ENCODE data around the gene GBP4. TPM values are rescaled to one million over a fixed set of nuclear protein-coding genes. Genes with fewer than 3 reads are reported as not detected.

Gene GBP4
- total and polyA plus RNA-seq, 2 experiments from 2014 or later = 0.03 TPM; not detected in 1

DNA sequence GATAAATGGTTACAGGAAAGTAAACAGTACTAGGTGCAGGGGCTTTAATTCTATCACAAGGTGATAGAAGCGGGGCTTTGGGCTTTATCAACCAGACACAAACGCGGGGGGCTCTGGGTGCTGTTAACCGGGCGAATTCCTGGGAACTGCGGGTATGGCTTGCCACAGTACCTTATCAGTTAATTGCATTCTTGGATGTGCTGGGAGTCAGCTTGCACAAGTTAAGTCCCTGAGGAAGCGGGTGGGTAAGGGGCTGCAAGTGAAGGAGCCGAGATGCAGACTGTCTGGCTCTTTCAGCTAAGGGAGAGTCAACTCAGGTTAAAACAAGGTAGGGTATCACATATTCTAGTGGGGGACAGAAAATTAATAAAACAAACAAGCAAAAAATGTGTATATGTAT is 661 bp downstream of the GBP4 start:
- TF ChIP-seq JUNB (IDR thresholded peaks at IDR 0.05; ENCODE audit: unreplicated experiment) (no peak), EZH2phosphoT487 (IDR thresholded peaks at IDR 0.05; ENCODE audit: unreplicated experiment) (no peak), CREB1 (CRISPR knock-in tag; IDR thresholded peaks at IDR 0.05; ENCODE audit: low read depth) (no peak), POLR2AphosphoS5 (IDR thresholded peaks at IDR 0.05; ENCODE audit: low read depth) (no peak), NANOG (IDR thresholded peaks at IDR 0.05; ENCODE audit: borderline replicate concordance) (no peak), ZNF331 (CRISPR knock-in tag; IDR thresholded peaks at IDR 0.05; ENCODE audit: low read depth) (no peak), ZNF114 (CRISPR knock-in tag; IDR thresholded peaks at IDR 0.05) (no peak)
- TF ChIP-seq, protein P1, sequence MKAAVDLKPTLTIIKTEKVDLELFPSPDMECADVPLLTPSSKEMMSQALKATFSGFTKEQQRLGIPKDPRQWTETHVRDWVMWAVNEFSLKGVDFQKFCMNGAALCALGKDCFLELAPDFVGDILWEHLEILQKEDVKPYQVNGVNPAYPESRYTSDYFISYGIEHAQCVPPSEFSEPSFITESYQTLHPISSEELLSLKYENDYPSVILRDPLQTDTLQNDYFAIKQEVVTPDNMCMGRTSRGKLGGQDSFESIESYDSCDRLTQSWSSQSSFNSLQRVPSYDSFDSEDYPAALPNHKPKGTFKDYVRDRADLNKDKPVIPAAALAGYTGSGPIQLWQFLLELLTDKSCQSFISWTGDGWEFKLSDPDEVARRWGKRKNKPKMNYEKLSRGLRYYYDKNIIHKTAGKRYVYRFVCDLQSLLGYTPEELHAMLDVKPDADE (IDR thresholded peaks at IDR 0.05) = no peak
- TF ChIP-seq, protein P2, sequence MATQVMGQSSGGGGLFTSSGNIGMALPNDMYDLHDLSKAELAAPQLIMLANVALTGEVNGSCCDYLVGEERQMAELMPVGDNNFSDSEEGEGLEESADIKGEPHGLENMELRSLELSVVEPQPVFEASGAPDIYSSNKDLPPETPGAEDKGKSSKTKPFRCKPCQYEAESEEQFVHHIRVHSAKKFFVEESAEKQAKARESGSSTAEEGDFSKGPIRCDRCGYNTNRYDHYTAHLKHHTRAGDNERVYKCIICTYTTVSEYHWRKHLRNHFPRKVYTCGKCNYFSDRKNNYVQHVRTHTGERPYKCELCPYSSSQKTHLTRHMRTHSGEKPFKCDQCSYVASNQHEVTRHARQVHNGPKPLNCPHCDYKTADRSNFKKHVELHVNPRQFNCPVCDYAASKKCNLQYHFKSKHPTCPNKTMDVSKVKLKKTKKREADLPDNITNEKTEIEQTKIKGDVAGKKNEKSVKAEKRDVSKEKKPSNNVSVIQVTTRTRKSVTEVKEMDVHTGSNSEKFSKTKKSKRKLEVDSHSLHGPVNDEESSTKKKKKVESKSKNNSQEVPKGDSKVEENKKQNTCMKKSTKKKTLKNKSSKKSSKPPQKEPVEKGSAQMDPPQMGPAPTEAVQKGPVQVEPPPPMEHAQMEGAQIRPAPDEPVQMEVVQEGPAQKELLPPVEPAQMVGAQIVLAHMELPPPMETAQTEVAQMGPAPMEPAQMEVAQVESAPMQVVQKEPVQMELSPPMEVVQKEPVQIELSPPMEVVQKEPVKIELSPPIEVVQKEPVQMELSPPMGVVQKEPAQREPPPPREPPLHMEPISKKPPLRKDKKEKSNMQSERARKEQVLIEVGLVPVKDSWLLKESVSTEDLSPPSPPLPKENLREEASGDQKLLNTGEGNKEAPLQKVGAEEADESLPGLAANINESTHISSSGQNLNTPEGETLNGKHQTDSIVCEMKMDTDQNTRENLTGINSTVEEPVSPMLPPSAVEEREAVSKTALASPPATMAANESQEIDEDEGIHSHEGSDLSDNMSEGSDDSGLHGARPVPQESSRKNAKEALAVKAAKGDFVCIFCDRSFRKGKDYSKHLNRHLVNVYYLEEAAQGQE (IDR thresholded peaks at IDR 0.05; ENCODE audit: unreplicated experiment) = no peak
- TF ChIP-seq, protein P3, sequence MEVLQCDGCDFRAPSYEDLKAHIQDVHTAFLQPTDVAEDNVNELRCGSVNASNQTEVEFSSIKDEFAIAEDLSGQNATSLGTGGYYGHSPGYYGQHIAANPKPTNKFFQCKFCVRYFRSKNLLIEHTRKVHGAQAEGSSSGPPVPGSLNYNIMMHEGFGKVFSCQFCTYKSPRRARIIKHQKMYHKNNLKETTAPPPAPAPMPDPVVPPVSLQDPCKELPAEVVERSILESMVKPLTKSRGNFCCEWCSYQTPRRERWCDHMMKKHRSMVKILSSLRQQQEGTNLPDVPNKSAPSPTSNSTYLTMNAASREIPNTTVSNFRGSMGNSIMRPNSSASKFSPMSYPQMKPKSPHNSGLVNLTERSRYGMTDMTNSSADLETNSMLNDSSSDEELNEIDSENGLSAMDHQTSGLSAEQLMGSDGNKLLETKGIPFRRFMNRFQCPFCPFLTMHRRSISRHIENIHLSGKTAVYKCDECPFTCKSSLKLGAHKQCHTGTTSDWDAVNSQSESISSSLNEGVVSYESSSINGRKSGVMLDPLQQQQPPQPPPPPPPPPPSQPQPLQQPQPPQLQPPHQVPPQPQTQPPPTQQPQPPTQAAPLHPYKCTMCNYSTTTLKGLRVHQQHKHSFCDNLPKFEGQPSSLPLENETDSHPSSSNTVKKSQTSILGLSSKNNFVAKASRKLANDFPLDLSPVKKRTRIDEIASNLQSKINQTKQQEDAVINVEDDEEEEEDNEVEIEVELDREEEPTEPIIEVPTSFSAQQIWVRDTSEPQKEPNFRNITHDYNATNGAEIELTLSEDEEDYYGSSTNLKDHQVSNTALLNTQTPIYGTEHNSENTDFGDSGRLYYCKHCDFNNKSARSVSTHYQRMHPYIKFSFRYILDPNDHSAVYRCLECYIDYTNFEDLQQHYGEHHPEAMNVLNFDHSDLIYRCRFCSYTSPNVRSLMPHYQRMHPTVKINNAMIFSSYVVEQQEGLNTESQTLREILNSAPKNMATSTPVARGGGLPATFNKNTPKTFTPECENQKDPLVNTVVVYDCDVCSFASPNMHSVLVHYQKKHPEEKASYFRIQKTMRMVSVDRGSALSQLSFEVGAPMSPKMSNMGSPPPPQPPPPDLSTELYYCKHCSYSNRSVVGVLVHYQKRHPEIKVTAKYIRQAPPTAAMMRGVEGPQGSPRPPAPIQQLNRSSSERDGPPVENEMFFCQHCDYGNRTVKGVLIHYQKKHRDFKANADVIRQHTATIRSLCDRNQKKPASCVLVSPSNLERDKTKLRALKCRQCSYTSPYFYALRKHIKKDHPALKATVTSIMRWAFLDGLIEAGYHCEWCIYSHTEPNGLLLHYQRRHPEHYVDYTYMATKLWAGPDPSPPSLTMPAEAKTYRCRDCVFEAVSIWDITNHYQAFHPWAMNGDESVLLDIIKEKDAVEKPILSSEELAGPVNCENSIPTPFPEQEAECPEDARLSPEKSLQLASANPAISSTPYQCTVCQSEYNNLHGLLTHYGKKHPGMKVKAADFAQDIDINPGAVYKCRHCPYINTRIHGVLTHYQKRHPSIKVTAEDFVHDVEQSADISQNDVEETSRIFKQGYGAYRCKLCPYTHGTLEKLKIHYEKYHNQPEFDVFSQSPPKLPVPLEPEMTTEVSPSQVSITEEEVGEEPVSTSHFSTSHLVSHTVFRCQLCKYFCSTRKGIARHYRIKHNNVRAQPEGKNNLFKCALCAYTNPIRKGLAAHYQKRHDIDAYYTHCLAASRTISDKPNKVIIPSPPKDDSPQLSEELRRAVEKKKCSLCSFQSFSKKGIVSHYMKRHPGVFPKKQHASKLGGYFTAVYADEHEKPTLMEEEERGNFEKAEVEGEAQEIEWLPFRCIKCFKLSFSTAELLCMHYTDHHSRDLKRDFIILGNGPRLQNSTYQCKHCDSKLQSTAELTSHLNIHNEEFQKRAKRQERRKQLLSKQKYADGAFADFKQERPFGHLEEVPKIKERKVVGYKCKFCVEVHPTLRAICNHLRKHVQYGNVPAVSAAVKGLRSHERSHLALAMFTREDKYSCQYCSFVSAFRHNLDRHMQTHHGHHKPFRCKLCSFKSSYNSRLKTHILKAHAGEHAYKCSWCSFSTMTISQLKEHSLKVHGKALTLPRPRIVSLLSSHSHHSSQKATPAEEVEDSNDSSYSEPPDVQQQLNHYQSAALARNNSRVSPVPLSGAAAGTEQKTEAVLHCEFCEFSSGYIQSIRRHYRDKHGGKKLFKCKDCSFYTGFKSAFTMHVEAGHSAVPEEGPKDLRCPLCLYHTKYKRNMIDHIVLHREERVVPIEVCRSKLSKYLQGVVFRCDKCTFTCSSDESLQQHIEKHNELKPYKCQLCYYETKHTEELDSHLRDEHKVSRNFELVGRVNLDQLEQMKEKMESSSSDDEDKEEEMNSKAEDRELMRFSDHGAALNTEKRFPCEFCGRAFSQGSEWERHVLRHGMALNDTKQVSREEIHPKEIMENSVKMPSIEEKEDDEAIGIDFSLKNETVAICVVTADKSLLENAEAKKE (CRISPR knock-in tag; IDR thresholded peaks at IDR 0.05) = no peak
- Histone ChIP-seq H3K27ac (ENCODE audit: low read depth) (no peak overlapping the region), H3K4me1 (ENCODE audit: insufficient read depth) (no peaks in the 10 kb centered on the region), H3K4me2 (no peak overlapping the region), H2AFZ (peak overlapping the region; percentile 92), H3F3A (replicated peaks; ENCODE audit: low read depth) (no peaks in the 10 kb centered on the region), H3K4me3 (no peak overlapping the region), H3K9me2 (ENCODE audit: insufficient read depth) (no peaks in the 10 kb centered on the region), H3K36me3 (ENCODE audit: insufficient read depth) (no peaks in the 10 kb centered on the region), H4K20me1 (replicated peaks; ENCODE audit: insufficient read depth) (no peaks in the 10 kb centered on the region), H3K27me3 (ENCODE audit: insufficient read depth) (no peaks in the 10 kb centered on the region), H3K79me2 (replicated peaks; ENCODE audit: insufficient read depth) (no peaks in the 10 kb centered on the region)
- DNase-seq (ENCODE audit: low spot score) = peak; percentile 21
- peak; percentile 53 for ATAC-seq
- no peaks in the 10 kb centered on the region for H3K9me3 Mint-ChIP-seq
- no peaks in the 10 kb centered on the region for H3K27me3 Mint-ChIP-seq (ENCODE audit: insufficient read depth, low read depth, poor library complexity)
- no peak overlapping the region for H3K27ac Mint-ChIP-seq
- H3K4me1 Mint-ChIP-seq = peaks cover 6% of the 10 kb centered on the region; the same call in 2 of the 3 replicates
- H3K4me3 Mint-ChIP-seq = no peak overlapping the region
- H3K36me3 Mint-ChIP-seq (ENCODE audit: low read depth) = no peaks in the 10 kb centered on the region
